ENCODE results near the gene TRIM66. TPM values are rescaled to one million over a fixed set of nuclear protein-coding genes. Genes with fewer than 3 reads are reported as not detected.

TRIM66 gene
- total RNA-seq, 2 experiments from 2014 or later = 18.5 to 22.8 TPM

DNA sequence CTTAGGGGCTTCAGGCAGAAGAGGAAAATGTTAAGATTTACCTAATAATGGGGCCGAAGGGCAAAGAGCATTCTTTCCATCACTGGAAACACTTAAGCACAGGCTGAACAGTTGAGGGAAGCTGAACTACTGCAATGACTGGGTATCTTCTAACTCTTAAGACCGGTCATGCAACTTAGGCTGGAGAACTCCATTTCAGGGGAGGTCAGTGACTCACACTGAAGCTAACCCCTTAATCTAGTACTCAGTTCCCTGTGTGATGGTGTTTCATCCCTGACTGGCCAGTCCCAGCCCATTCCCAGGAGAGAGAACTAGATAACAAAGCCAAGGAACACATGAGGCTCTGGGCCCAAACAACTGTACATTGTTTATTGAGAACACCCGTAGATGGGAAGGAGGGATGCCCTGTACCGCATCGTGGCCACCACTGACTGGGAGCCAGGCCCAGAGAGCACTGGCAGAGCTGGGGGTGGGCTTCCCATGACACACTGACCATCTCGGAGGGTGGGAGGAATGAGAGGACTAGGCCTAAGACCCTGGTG lies 10.6 kb upstream of the TRIM66 start:
- no peak for DNase-seq
- H3K27me3 Mint-ChIP-seq = no peaks in the 10 kb centered on the region
- H3K27ac Mint-ChIP-seq = no peak overlapping the region
- CTCF ChIA-PET = no interaction called here
- peaks cover 41% of the 10 kb centered on the region for H3K36me3 Mint-ChIP-seq (ENCODE audit: low read depth)
- peaks cover 28% of the 10 kb centered on the region for H3K4me1 Mint-ChIP-seq
- POLR2A ChIA-PET = no interaction called here
- H3K9me3 Mint-ChIP-seq = no peaks in the 10 kb centered on the region
- no peak overlapping the region for H3K4me3 Mint-ChIP-seq

DNA sequence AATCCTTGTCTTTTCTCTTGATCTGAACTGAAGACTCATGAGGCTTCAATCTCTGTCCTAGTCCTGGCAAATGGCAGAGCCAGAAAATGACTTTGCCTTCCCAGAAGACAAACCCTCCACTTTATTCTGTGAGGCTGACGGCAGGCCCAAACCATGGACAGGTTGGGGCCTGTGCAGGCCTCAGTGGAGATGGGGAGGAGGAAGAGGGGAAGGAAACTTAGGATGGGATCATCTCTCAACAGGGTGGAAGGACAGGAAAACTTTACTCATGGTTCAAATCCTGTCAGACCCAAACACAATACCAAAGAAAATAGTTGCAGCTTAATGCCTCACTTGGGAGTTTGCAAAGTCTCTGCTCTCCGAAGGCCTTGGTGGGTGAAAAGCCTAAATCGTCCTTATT lies 10.0 kb upstream of the TRIM66 start:
- Mint-ChIP-seq H3K36me3 (ENCODE audit: low read depth) (peaks cover 47% of the 10 kb centered on the region), H3K9me3 (no peaks in the 10 kb centered on the region), H3K27ac (peak overlapping the region; percentile 25), H3K27me3 (no peaks in the 10 kb centered on the region), H3K4me3 (no peak overlapping the region), H3K4me1 (peaks cover 34% of the 10 kb centered on the region)
- DNase-seq = no peak
- ChIA-PET POLR2A (no interaction called here), CTCF (no interaction called here)

DNA sequence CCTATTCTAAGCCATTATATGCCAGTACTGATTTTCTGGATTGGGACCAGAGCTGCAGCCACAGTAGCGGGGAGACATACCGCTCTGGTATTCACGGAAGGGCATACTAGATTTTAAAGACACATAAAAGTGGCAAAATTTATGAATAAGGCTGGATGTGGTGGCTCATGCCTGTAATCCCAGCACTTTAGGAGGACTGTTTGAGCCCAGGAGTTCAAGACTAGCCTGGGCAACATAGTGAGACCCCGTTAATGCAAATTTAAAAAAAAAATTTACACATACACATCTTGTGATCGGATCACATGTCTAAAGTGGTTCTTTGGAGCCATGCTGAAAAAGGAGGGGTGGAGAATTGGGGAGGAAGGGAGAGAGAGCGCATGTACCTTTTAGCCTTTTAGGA lies 9.1 kb upstream of the TRIM66 start:
- CTCF ChIA-PET = no interaction called here
- no peak overlapping the region for H3K4me3 Mint-ChIP-seq

DNA sequence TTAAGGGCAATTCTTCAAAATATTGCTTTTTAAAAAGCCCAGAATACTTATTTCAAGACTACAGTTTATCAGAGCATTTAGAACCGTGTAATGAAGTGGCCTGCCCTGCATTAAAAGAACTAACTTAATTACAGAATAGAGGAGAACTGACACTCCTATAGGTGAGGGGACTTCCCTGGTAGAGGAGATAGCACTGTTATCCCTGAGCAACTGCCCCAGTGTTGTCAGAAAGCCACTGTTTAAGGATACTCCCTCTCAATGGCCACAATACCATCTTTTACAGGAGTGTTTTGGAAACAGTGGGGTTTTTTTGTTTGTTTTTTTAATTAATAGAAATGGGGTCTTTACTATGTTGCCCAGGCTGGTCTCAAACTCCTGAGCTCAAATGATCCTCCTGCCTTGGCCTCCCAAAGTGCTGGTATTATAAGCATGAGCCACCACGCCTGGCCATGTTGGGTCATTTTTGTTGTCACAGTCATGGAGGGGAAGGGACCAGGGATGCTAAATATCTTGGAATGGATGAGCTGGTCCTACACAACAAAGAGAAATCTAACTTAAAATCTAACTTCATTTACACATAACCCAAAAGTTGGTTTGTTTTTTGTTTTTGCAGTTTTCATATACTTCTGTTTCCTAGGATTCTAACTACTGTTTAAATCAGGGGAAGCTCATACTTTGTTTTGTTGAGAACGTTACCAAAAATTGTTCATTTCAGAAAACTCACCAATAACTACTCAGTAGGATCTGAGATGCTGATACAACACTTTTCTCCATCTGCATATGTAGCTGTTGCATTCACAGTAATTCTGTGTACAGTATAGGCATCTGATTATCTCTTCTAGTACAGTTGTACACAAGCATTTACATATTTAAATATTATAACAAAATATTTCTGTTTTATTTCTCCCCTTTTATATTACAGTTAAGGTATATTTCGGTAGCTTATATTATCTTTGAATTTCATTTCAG lies 8.2 kb upstream of the TRIM66 start:
- POLR2A ChIA-PET = no interaction called here
- H3K36me3 Mint-ChIP-seq (ENCODE audit: low read depth) = peaks cover 58% of the 10 kb centered on the region

More for the DNA sequence above, 9.1 kb upstream of the TRIM66 start:
- Mint-ChIP-seq H3K27me3 (no peaks in the 10 kb centered on the region), H3K4me1 (peaks cover 41% of the 10 kb centered on the region), H3K27ac (no peak overlapping the region), H3K36me3 (ENCODE audit: low read depth) (peaks cover 54% of the 10 kb centered on the region), H3K9me3 (no peaks in the 10 kb centered on the region)
- no peak for DNase-seq
- POLR2A ChIA-PET = no interaction called here

DNA sequence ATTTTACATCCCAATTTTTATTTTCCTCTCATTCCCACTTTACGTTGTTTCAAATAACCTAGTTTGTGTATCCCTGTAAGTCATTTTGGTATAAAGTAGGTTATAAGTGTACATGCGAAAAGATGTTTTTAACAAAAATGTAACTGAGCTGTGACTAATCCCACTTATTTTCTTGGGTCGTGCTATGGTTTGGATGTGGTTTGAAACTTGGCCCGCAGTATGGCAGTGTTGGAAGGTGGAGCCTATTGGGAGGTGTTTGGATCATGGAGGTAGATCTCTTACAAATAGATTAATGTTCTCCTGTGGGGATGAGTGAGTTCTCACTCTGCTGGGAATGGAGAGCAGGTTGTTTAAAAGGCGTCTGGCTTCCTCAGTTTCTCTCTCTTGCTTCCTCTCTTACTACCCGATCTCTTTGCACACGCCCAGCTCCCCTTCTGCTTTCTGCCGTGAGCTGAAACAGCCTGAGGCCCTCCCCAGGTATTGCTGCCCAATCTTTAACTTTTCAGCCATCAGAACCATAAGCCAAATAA lies 7.3 kb upstream of the TRIM66 start:
- CTCF ChIA-PET = interaction anchor here (0.7 to 2.5 kb wide), 2 partner anchors 9 to 335 kb away, joined by 5 to 12 read pairs; no protein-coding TSS in a partner anchor

More for the DNA sequence above, 8.2 kb upstream of the TRIM66 start:
- Mint-ChIP-seq H3K27me3 (no peaks in the 10 kb centered on the region), H3K27ac (no peak overlapping the region), H3K4me1 (peaks cover 47% of the 10 kb centered on the region), H3K4me3 (peak overlapping the region; percentile 87), H3K9me3 (no peaks in the 10 kb centered on the region)
- DNase-seq = no peak
- CTCF ChIA-PET = no interaction called here

DNA sequence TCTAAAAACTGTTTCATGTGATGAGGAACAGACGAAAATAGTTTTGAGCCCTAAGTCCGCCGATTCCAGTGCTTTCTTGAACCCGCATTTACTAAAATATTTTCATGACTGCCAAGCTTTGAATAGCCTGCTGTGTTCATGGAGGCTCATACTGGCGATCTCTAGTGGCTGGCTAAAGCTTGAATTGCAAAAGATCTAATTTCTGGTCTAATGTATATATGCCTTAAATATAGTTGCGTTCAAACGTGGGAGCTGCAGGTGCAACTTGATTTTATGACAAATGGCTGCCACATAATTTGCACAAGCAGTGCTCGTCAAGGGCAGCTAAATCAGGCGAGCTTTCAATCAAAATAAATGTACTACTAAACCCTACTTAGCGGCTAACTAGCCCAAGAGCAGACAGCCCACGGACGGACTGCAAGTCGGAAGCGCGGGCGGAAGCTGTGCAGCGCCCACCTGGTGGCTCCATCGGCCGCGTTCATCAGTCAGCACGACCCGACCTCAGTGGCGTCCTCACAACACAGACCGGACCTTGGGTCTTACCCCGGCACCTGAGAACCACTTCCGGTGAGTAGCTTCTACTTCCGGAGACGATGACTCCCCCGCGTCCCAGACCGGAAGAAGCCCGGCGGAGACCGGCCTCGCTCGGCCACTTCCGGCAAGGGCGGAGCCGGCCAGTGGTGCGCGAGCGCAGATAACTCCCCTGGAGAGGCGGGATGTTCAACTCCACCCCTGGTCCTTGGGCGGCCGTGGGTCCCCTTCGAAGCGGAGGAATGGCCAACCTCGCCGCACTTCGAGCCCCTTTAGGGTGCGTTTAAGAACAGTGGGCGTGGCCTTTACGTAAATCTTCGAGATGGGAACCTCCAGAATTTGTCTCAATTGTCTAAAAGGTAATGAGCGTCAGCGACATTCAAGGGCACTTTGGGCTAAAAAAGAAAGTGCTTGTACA lies 6.2 kb upstream of the TRIM66 start:
- Mint-ChIP-seq H3K4me1 (peaks cover 65% of the 10 kb centered on the region), H3K9me3 (no peaks in the 10 kb centered on the region), H3K27me3 (no peaks in the 10 kb centered on the region), H3K4me3 (peak overlapping the region; percentile 87), H3K27ac (peak overlapping the region; percentile 95), H3K36me3 (ENCODE audit: low read depth) (peaks cover 67% of the 10 kb centered on the region)
- DNase-seq = peak; percentile 86
- CTCF ChIA-PET = interaction anchor here (1.2 to 2.5 kb wide), 2 partner anchors 9 to 10 kb away, joined by 3 to 12 read pairs; no protein-coding TSS in a partner anchor
- POLR2A ChIA-PET = no interaction called here

More for the DNA sequence above, 7.3 kb upstream of the TRIM66 start:
- Mint-ChIP-seq H3K4me3 (peak overlapping the region; percentile 87), H3K9me3 (no peaks in the 10 kb centered on the region), H3K27ac (peak overlapping the region; percentile 95), H3K4me1 (peaks cover 56% of the 10 kb centered on the region), H3K27me3 (no peaks in the 10 kb centered on the region), H3K36me3 (ENCODE audit: low read depth) (peaks cover 65% of the 10 kb centered on the region)
- no peak for DNase-seq
- POLR2A ChIA-PET = no interaction called here

DNA sequence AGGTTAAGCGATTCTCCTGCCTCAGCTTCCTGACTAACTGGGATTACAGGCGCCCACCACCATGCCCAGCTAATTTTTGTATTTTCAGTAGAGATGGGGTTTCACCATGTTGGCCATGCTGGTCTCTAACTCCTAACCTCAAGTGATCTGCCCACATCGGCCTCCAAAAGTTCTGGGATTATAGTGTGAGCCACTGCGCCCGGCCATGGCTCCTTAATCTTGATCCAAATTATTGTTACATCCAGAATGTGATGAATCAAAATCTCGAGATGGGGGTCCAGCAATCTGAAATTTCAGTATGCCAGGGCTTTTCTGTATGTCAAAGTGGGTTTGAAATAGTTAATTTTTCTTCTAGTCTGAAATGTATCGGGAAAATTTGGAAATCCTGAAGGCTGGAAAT lies 3.9 kb upstream of the TRIM66 start:
- CTCF ChIA-PET = interaction anchor here (1.5 kb wide), 1 partner anchor 13 kb away, joined by 4 read pairs; no protein-coding TSS in a partner anchor
- Mint-ChIP-seq H3K4me3 (no peak overlapping the region), H3K27ac (no peak overlapping the region)

DNA sequence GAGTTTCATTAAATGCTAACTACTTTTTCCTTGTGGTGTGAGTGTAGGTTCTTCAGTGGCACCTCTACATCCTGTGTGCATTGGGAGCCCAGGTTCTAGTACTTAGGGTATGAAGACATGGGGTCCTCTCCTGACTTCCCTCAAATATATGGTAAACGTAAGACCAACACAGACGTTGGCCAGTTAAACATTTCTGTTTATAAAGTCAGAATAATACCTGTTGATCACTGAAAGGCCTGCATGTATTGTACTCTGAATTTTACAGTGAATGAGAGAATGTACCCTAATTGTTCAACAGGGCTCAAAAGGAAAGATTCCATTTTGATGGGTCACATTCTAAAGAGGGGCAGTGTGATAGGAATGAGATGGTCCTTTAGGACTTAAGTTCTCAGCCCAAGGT lies 3.4 kb upstream of the TRIM66 start:
- peaks cover 76% of the 10 kb centered on the region for H3K36me3 Mint-ChIP-seq (ENCODE audit: low read depth)
- CTCF ChIA-PET = no interaction called here
- DNase-seq = no peak
- H3K9me3 Mint-ChIP-seq = no peaks in the 10 kb centered on the region
- no peak overlapping the region for H3K4me3 Mint-ChIP-seq
- POLR2A ChIA-PET = no interaction called here
- no peak overlapping the region for H3K27ac Mint-ChIP-seq
- peaks cover 75% of the 10 kb centered on the region for H3K4me1 Mint-ChIP-seq
- H3K27me3 Mint-ChIP-seq = no peaks in the 10 kb centered on the region

More for the DNA sequence above, 3.9 kb upstream of the TRIM66 start:
- Mint-ChIP-seq H3K9me3 (no peaks in the 10 kb centered on the region), H3K27me3 (no peaks in the 10 kb centered on the region), H3K4me1 (peaks cover 75% of the 10 kb centered on the region), H3K36me3 (ENCODE audit: low read depth) (peaks cover 78% of the 10 kb centered on the region)
- POLR2A ChIA-PET = no interaction called here
- DNase-seq = no peak

DNA sequence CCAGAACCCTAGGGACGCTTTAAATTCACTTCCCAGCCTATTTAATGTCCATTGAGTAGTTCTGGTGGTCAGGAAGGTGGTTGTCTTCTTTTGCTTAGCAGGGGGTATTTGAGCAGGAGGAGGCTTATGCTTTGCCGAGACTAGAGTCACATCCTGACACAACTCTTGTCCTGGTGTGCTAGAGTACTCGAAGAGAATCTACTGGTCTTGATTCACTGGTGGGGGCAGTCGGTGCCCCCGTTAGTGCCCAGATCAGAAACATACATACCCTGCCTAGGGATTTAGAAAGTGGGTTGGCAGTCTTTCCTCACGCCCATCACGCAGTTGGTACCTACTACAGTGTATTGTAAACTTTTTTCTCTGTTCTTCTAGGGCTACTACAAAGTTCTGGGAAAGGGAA lies 2.8 kb upstream of the TRIM66 start:
- no peak for DNase-seq
- peak overlapping the region; percentile 54 for H3K27ac Mint-ChIP-seq
- H3K9me3 Mint-ChIP-seq = no peaks in the 10 kb centered on the region
- CTCF ChIA-PET = no interaction called here
- H3K27me3 Mint-ChIP-seq = no peaks in the 10 kb centered on the region
- H3K4me3 Mint-ChIP-seq = peak overlapping the region; percentile 95
- H3K4me1 Mint-ChIP-seq = peaks cover 76% of the 10 kb centered on the region
- peaks cover 81% of the 10 kb centered on the region for H3K36me3 Mint-ChIP-seq (ENCODE audit: low read depth)
- POLR2A ChIA-PET = no interaction called here

DNA sequence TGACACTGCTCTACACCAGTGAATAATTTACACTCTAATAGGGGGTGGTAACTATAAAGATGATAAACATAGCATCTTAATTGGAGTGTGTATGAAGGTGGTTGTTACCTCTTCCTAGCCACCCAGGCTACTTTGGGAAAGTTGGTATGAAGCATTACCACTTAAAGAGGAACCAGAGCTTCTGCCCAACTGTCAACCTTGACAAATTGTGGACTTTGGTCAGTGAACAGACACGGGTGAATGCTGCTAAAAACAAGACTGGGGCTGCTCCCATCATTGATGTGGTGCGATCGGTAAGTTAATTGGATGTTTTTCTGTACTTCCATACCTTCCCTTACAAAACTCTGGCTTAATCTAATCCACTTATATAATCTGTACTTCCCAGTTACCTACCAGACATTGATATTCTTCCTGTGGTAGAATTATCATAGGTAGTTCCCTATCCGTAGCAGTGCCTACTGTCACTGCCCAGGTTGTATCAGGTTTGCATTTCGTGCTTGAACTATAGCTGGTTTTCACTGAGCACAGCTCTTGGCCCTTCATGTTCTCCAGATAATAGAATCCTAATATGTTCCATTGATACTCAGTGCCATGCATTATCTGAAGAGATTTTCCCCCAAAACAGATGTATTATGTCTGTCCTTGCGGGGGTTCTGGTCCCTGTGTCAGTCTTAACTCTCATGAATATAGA lies 2.3 kb upstream of the TRIM66 start:
- POLR2A ChIA-PET = no interaction called here

DNA sequence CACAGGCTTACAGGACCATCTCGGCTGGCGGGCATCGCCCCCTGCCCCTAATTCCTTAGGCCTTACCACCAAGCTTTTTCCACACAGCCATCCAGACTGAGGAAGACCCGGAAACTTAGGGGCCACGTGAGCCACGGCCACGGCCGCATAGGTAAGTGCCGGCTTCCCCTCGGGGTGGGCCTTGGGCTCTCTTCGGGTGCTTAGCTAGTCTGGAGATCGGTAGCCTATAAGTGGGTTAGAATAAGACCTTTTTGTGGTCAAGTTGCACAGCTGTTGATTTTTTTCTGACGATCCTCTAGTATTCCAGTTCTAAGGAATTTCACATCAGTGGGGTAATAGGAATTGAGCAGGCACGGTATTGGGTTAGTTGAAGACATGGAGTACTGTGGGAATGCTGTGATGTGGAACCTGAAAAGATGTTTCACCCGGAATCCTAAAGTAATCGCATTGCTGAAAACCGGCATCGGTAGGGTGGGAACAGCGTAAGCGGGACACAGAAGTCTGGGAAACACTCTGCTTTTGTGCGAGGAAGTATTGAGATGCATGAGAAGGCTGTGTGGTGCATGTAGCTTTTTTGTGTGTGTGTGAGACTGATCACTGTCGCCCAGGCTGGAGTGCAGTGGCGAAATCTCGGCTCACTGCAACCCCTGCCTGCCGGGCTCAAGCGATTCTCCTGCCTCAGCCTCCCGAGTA lies 796 bp upstream of the TRIM66 start:
- DNase-seq = peak; percentile 47
- POLR2A ChIA-PET = interaction anchor here (0.6 kb wide), 1 partner anchor 37 kb away, joined by 3 read pairs; no protein-coding TSS in a partner anchor
- no peaks in the 10 kb centered on the region for H3K9me3 Mint-ChIP-seq
- H3K4me1 Mint-ChIP-seq = peaks cover 60% of the 10 kb centered on the region
- peaks cover 69% of the 10 kb centered on the region for H3K36me3 Mint-ChIP-seq (ENCODE audit: low read depth)
- peak overlapping the region; percentile 95 for H3K4me3 Mint-ChIP-seq
- CTCF ChIA-PET = interaction anchor here (0.9 to 1.1 kb wide), 2 partner anchors 10 to 24 kb away, joined by 3 to 7 read pairs; no protein-coding TSS in a partner anchor
- no peaks in the 10 kb centered on the region for H3K27me3 Mint-ChIP-seq
- peak overlapping the region; percentile 97 for H3K27ac Mint-ChIP-seq

More for the DNA sequence above, 2.3 kb upstream of the TRIM66 start:
- no peaks in the 10 kb centered on the region for H3K9me3 Mint-ChIP-seq
- H3K4me1 Mint-ChIP-seq = peaks cover 73% of the 10 kb centered on the region
- H3K4me3 Mint-ChIP-seq = peak overlapping the region; percentile 95
- H3K27me3 Mint-ChIP-seq = no peaks in the 10 kb centered on the region
- no peak for DNase-seq
- peak overlapping the region; percentile 54 for H3K27ac Mint-ChIP-seq
- peaks cover 80% of the 10 kb centered on the region for H3K36me3 Mint-ChIP-seq (ENCODE audit: low read depth)
- CTCF ChIA-PET = no interaction called here

Measured in activated CD4-positive, alpha-beta T cell treated with anti-CD3 and anti-CD28 coated beads, Interleukin-2, amount 10 ng/mL, durations not matched to agents 7 days and 5 days (primary cell).